KMS-11 (cell line): ENCODE data around the gene SIRT2.

Experiments
- H2AFZ ChIP-seq: fragments of 200-600 bp; sonication (generic); 2 replicates; pipeline ENCODE4 v1.6.1; 2016; ENCODE audit warnings: antibody characterized with exemption, mixed run types, low read depth
- H3K27ac ChIP-seq: fragments of 200-600 bp; sonication (generic); 2 replicates; pipeline ENCODE4 v1.6.1; 2016; ENCODE audit warnings: mild to moderate bottlenecking, mixed run types
- H3K27me3 ChIP-seq: fragments of 200-600 bp; sonication (generic); 2 replicates; pipeline ENCODE4 v1.6.1; 2017; ENCODE audit warnings: mild to moderate bottlenecking, low read depth, mixed run types, moderate library complexity; ENCODE audit not compliant: insufficient read depth
- H3K36me3 ChIP-seq: fragments of 200-600 bp; sonication (generic); 2 replicates; pipeline ENCODE4 v1.6.1; 2017; ENCODE audit warnings: mild to moderate bottlenecking, mixed run types; ENCODE audit not compliant: insufficient read depth
- H3K4me1 ChIP-seq: fragments of 200-600 bp; sonication (generic); 2 replicates; pipeline ENCODE4 v1.6.1; 2016; ENCODE audit warnings: mild to moderate bottlenecking, low read depth, mixed run types; ENCODE audit not compliant: poor library complexity, severe bottlenecking
- H3K4me2 ChIP-seq: fragments of 200-600 bp; sonication (generic); 2 replicates; pipeline ENCODE4 v1.7.0; 2016; ENCODE audit warnings: mild to moderate bottlenecking, mixed run types
- H3K4me3 ChIP-seq: fragments of 200-600 bp; sonication (generic); IDR thresholded peaks from 2 replicates; pipeline ENCODE4 v1.6.1; 2017; ENCODE audit warnings: low read depth, low read length, mixed read lengths; ENCODE audit not compliant: insufficient read depth
- H3K79me2 ChIP-seq: fragments of 200-600 bp; sonication (generic); 2 replicates; pipeline ENCODE4 v1.6.1; 2016; ENCODE audit warnings: low read depth, mixed run types; ENCODE audit not compliant: insufficient read depth
- H3K9ac ChIP-seq: fragments of 200-600 bp; sonication (generic); 2 replicates; pipeline ENCODE4 v1.6.1; 2016; ENCODE audit warnings: mild to moderate bottlenecking, mixed run types
- H4K20me1 ChIP-seq: fragments of 200-600 bp; sonication (generic); 2 replicates; pipeline ENCODE4 v1.6.1; 2016; ENCODE audit warnings: mild to moderate bottlenecking, mixed run types; ENCODE audit not compliant: insufficient read depth
- CTCF ChIP-seq: fragments of 200-600 bp; sonication (generic); conservative IDR thresholded peaks from 2 replicates; pipeline ENCODE4 v1.6.1; 2017; ENCODE audit warnings: low read depth, mild to moderate bottlenecking, antibody characterized with exemption, low read length, moderate library complexity, mixed read lengths

The SIRT2 gene

GRCh38 chr19:38899447-38900201 lies at the start of gene SIRT2, which contains the start of gene NFKBIB:
Gene SIRT2 (minus strand): TSS chr19:38899618. CDS start chr19:38899521, 97 bp downstream.
Gene NFKBIB (plus strand): TSS chr19:38899969. CDS start chr19:38900033, 64 bp downstream.
- Histone ChIP-seq H3K9ac (peak within 1 kb of the TSS; percentile 71), H3K79me2 (peaks cover 16% of the 10 kb centered on the region; the same call in 1 of the 2 replicates), H3K4me3 (no peak within 1 kb of the TSS), H2AFZ (peak within 1 kb of the TSS; percentile 93), H4K20me1 (no peaks in the 10 kb centered on the region), H3K27me3 (no peaks in the 10 kb centered on the region), H3K4me1 (peaks cover 23% of the 10 kb centered on the region), H3K27ac (peak within 1 kb of the TSS; percentile 35), H3K4me2 (peak within 1 kb of the TSS; percentile 96), H3K36me3 (no peaks in the 10 kb centered on the region)
- no peak for TF ChIP-seq CTCF

- no peak overlapping the region for H3K4me2 ChIP-seq
- H2AFZ ChIP-seq = no peak overlapping the region
- no peak overlapping the region for H3K9ac ChIP-seq
- H3K4me3 ChIP-seq = no peak overlapping the region
- H3K27ac ChIP-seq = no peak overlapping the region
- peaks cover 17% of the 10 kb centered on the region; the same call in 1 of the 2 replicates for H3K27me3 ChIP-seq
- no peaks in the 10 kb centered on the region for H4K20me1 ChIP-seq
- H3K4me1 ChIP-seq = no peaks in the 10 kb centered on the region
- no peak for TF ChIP-seq CTCF
- no peaks in the 10 kb centered on the region for H3K36me3 ChIP-seq
- H3K79me2 ChIP-seq = no peaks in the 10 kb centered on the region
These were observed 47.0 kb upstream of the SIRT2 start for GRCh38 chr19:38946229-38947010.

- no peak for TF ChIP-seq CTCF
- Histone ChIP-seq H3K4me2 (no peak overlapping the region), H2AFZ (no peak overlapping the region), H3K36me3 (no peaks in the 10 kb centered on the region), H3K79me2 (no peaks in the 10 kb centered on the region), H3K9ac (no peak overlapping the region), H4K20me1 (no peaks in the 10 kb centered on the region), H3K27ac (no peak overlapping the region), H3K4me3 (no peak overlapping the region), H3K27me3 (peaks cover 17% of the 10 kb centered on the region; the same call in 1 of the 2 replicates), H3K4me1 (no peaks in the 10 kb centered on the region)
These were observed 46.3 kb upstream of the SIRT2 start for GRCh38 chr19:38945562-38946228.

GRCh38 chr19:38944981-38945506 lies 45.6 kb upstream of the SIRT2 start:
- no peak overlapping the region for H3K4me2 ChIP-seq
- peaks cover 17% of the 10 kb centered on the region; the same call in 1 of the 2 replicates for H3K27me3 ChIP-seq
- no peak for TF ChIP-seq CTCF

More at GRCh38 chr19:38944981-38945506, 45.6 kb upstream of the SIRT2 start:
- H3K4me1 ChIP-seq = no peaks in the 10 kb centered on the region
- H3K79me2 ChIP-seq = no peaks in the 10 kb centered on the region
- no peak overlapping the region for H3K4me3 ChIP-seq
- no peak overlapping the region for H3K9ac ChIP-seq
- H2AFZ ChIP-seq = no peak overlapping the region
- H3K27ac ChIP-seq = no peak overlapping the region
- no peaks in the 10 kb centered on the region for H3K36me3 ChIP-seq
- H4K20me1 ChIP-seq = no peaks in the 10 kb centered on the region
